Natural killer cell (primary cell): ENCODE results near the gene KANSL3. TPM values are rescaled to one million over a fixed set of nuclear protein-coding genes. Genes with fewer than 3 reads are reported as not detected.
A peak's percentile ranks its signal among the peaks of the same experiment; 100 is the strongest.

Experiments
- ATAC-seq, 3 donors: fragments of 150-1000 bp in 2 of 3; fragments of 200-7000 bp in 1 of 3; cut with Tn5 transposase; 1 replicate in 1 of 3; 2 replicates in 2 of 3; pipeline ENCODE4 v1.10.0; 2021; ENCODE audit warnings: mild to moderate bottlenecking in 2 of 3, moderate library complexity in 2 of 3
- DNase-seq, 2 donors: peaks; one replicate each; pipeline versions ENCODE4 v3.0.0 to v3.0.0-alpha.2; 2013 to 2021; ENCODE audit warnings: mixed read lengths in 1 of 2
- H3K27ac ChIP-seq: one replicate; pipeline ENCODE4 v1.5.1; 2013; ENCODE audit warnings: mild to moderate bottlenecking, low read length
- H3K27me3 ChIP-seq: one replicate; pipeline ENCODE4 v1.6.1; 2013; ENCODE audit warnings: low read length; ENCODE audit not compliant: control insufficient read depth, insufficient read depth
- H3K36me3 ChIP-seq: one replicate; pipeline ENCODE4 v1.6.1; 2013; ENCODE audit warnings: low read length; ENCODE audit not compliant: control insufficient read depth, insufficient read depth
- H3K4me1 ChIP-seq: one replicate; pipeline ENCODE4 v1.6.1; 2013; ENCODE audit warnings: low read length; ENCODE audit not compliant: control insufficient read depth, insufficient read depth
- H3K4me3 ChIP-seq: one replicate; pipeline ENCODE4 v1.5.1; 2013; ENCODE audit warnings: low read length
- H3K9me3 ChIP-seq: one replicate; pipeline ENCODE4 v1.6.1; 2013; ENCODE audit warnings: low read length; ENCODE audit not compliant: control insufficient read depth, insufficient read depth
- H3K27ac Mint-ChIP-seq, 2 donors: one replicate each; pipeline ENCODE4 v1.8.0; 2022; ENCODE audit warnings: mild to moderate bottlenecking in 2 of 2, mixed read lengths in 2 of 2, moderate library complexity in 1 of 2
- H3K27me3 Mint-ChIP-seq, 2 donors: one replicate each; pipeline ENCODE4 v1.8.0; 2022; ENCODE audit warnings: low read depth in 2 of 2, mixed read lengths in 2 of 2
- H3K36me3 Mint-ChIP-seq: one replicate; pipeline ENCODE4 v1.8.0; 2022; ENCODE audit warnings: mixed read lengths
- H3K4me1 Mint-ChIP-seq, 2 donors: one replicate each; pipeline ENCODE4 v1.8.0; 2022; ENCODE audit warnings: mixed read lengths in 2 of 2
- H3K4me3 Mint-ChIP-seq: one replicate; pipeline ENCODE4 v1.8.0; 2022; ENCODE audit warnings: mild to moderate bottlenecking, moderate library complexity, mixed read lengths
- H3K9me3 Mint-ChIP-seq, 2 donors: one replicate each; pipeline ENCODE4 v1.8.0; 2022; ENCODE audit warnings: mixed read lengths in 2 of 2
- CTCF ChIP-seq: fragments of 200-600 bp; IDR thresholded peaks from one replicate; pipeline ENCODE4 v1.8.0; 2022; ENCODE audit warnings: antibody characterized with exemption
- WGBS: methylation state at CpG from one replicate; pipeline ENCODE4 v1.1.7; 2013; ENCODE audit warnings: missing lambda C conversion rate; ENCODE audit not compliant: insufficient coverage; 5-methylcytosine and 5-hydroxymethylcytosine counted together
- intact Hi-C: fragments of 100-400 bp; cut with micrococcal nuclease; formaldehyde crosslinking; loops from one replicate; pipeline ENCODE4 v1.14.2; 2022
- total RNA-seq, 4 donors: library from RNA; stranded (reverse); fragments of 120-200 nt in 1 of 4; gene quantifications; one replicate each; pipeline versions ENCODE4 v1.2.3 to v1.2.4, GENCODE V29; 2013 to 2022

KANSL3 gene
- total RNA-seq, 3 donors from 2014 or later (not counting 1 experiment from before 2014, with no cell fraction given) = 73.9 to 98.0 (median 83.5) TPM

GRCh38 chr2:96591054-96591453 lies 47.1 kb downstream of the KANSL3 start:
- Histone ChIP-seq H3K9me3 (no peaks in the 10 kb centered on the region), H3K4me1 (peaks cover 32% of the 10 kb centered on the region), H3K36me3 (peaks cover 24% of the 10 kb centered on the region), H3K27ac (no peak overlapping the region), H3K4me3 (no peak overlapping the region), H3K27me3 (no peaks in the 10 kb centered on the region)
- no peak for TF ChIP-seq CTCF
- no CpG with 5 or more reads among the region's 2 CpGs for WGBS
- DNase-seq (no peak), ATAC-seq (no peak)
- H3K36me3 Mint-ChIP-seq = peaks cover 9% of the 10 kb centered on the region
- no peak overlapping the region for H3K4me3 Mint-ChIP-seq
- H3K27me3 Mint-ChIP-seq = no peaks in the 10 kb centered on the region
- H3K9me3 Mint-ChIP-seq = no peaks in the 10 kb centered on the region
- H3K27ac Mint-ChIP-seq = peak overlapping the region; percentile 87 to 92
- peaks cover 58 to 71% of the 10 kb centered on the region in 2 donors for H3K4me1 Mint-ChIP-seq
- intact Hi-C loops = no loop called here

GRCh38 chr2:96587843-96588242 lies 50.3 kb downstream of the KANSL3 start:
- Mint-ChIP-seq H3K36me3 (peaks cover 1% of the 10 kb centered on the region), H3K27ac (peak overlapping the region in 1 of 2 donors; percentile 57), H3K4me1 (peaks cover 33 to 39% of the 10 kb centered on the region in 2 donors), H3K4me3 (no peak overlapping the region), H3K9me3 (no peaks in the 10 kb centered on the region), H3K27me3 (no peaks in the 10 kb centered on the region)
- no peak for TF ChIP-seq CTCF
- no peak overlapping the region for H3K27ac ChIP-seq
- no peak overlapping the region for H3K4me3 ChIP-seq
- H3K27me3 ChIP-seq = no peaks in the 10 kb centered on the region
- H3K36me3 ChIP-seq = peaks cover 13% of the 10 kb centered on the region
- 100% methylated on average over 1 of the region's 1 CpG for WGBS
- no peak for ATAC-seq
- no peaks in the 10 kb centered on the region for H3K9me3 ChIP-seq
- DNase-seq = no peak
- H3K4me1 ChIP-seq = peaks cover 6% of the 10 kb centered on the region
- intact Hi-C loops = no loop called here

GRCh38 chr2:96584017-96584416 lies 54.1 kb downstream of the KANSL3 start:
- intact Hi-C loops = no loop called here
- Histone ChIP-seq H3K27me3 (no peaks in the 10 kb centered on the region), H3K4me3 (no peak overlapping the region), H3K27ac (no peak overlapping the region), H3K4me1 (no peaks in the 10 kb centered on the region), H3K36me3 (peaks cover 3% of the 10 kb centered on the region), H3K9me3 (no peaks in the 10 kb centered on the region)
- no peak for TF ChIP-seq CTCF
- Mint-ChIP-seq H3K27me3 (no peaks in the 10 kb centered on the region), H3K27ac (no peak overlapping the region), H3K36me3 (no peaks in the 10 kb centered on the region), H3K9me3 (no peaks in the 10 kb centered on the region), H3K4me3 (no peak overlapping the region), H3K4me1 (peaks cover 12% of the 10 kb centered on the region in 2 donors)
- no peak for DNase-seq
- no peak for ATAC-seq
- 100% methylated on average over 2 of the region's 4 CpGs for WGBS

- intact Hi-C loops = no loop called here
- DNase-seq (no peak), ATAC-seq (no peak)
- Histone ChIP-seq H3K4me3 (no peak overlapping the region), H3K36me3 (peaks cover 3% of the 10 kb centered on the region), H3K9me3 (no peaks in the 10 kb centered on the region), H3K27me3 (no peaks in the 10 kb centered on the region), H3K4me1 (no peaks in the 10 kb centered on the region), H3K27ac (no peak overlapping the region)
- Mint-ChIP-seq H3K9me3 (no peaks in the 10 kb centered on the region), H3K27ac (no peak overlapping the region), H3K36me3 (no peaks in the 10 kb centered on the region), H3K27me3 (no peaks in the 10 kb centered on the region), H3K4me3 (no peak overlapping the region), H3K4me1 (peaks cover 0 to 5% of the 10 kb centered on the region in 2 donors)
- 82% methylated on average over 4 of the region's 4 CpGs for WGBS
- no peak for TF ChIP-seq CTCF
Observed at GRCh38 chr2:96580771-96581170, 57.3 kb downstream of the KANSL3 start.
